OCI-LY1 (cell line): ENCODE results near the gene CCL28.

Source experiments
- CTCF ChIP-seq: fragments of 200-600 bp; sonication (generic), shearing (Covaris generic); IDR thresholded peaks from 2 replicates; pipeline ENCODE4 v1.5.1; 2017; ENCODE audit warnings: mild to moderate bottlenecking, antibody characterized with exemption, low read length, moderate library complexity, mixed read lengths
- EZH2 ChIP-seq: fragments of 200-600 bp; sonication (generic), shearing (Covaris generic); IDR thresholded peaks from 2 replicates; pipeline ENCODE4 v1.8.0; 2017; ENCODE audit warnings: borderline replicate concordance, mixed run types, mild to moderate bottlenecking, antibody characterized with exemption, low read length, moderate library complexity, mixed read lengths

GRCh38 chr5:43332401-43332800, 79.8 kb downstream of the CCL28 start:
- no peak for TF ChIP-seq EZH2
- TF ChIP-seq CTCF = no peak
